HG02970 (cell line): ENCODE data around the gene SH2D3C.
A peak's percentile ranks its signal among the peaks of the same experiment; 100 is the strongest.

Experiments used
- ATAC-seq: cut with Tn5 transposase; IDR thresholded peaks from one replicate; pipeline ENCODE4 v1.9.1; 2021; ENCODE audit warnings: mild to moderate bottlenecking, moderate library complexity, moderate number of reproducible peaks; ENCODE audit not compliant: unreplicated experiment, low FRiP score

The SH2D3C gene

GRCh38 chr9:127723444-127723843, 55.0 kb downstream of the SH2D3C start:
- ATAC-seq: no peak

DNA sequence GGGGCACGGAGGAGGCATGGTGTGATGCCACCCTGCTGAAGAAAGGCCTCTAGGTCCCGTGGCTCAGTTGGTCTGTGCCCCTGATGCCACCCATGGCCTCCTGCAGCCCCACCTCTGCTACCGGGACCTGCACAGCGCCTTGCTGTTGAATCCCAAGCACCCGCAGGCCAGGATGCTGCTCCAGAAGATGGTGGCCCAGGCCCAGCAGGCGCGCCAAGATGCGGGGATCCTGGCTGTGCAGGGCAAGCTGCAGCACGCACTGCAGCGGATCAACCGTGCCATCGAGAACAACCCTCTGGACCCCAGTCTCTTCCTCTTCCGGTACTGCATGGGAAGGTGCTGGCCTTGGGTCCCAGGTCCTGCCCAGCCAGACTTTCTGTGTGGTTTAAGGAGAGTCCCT, 55.5 kb downstream of the SH2D3C start:
- ATAC-seq: no peak

DNA sequence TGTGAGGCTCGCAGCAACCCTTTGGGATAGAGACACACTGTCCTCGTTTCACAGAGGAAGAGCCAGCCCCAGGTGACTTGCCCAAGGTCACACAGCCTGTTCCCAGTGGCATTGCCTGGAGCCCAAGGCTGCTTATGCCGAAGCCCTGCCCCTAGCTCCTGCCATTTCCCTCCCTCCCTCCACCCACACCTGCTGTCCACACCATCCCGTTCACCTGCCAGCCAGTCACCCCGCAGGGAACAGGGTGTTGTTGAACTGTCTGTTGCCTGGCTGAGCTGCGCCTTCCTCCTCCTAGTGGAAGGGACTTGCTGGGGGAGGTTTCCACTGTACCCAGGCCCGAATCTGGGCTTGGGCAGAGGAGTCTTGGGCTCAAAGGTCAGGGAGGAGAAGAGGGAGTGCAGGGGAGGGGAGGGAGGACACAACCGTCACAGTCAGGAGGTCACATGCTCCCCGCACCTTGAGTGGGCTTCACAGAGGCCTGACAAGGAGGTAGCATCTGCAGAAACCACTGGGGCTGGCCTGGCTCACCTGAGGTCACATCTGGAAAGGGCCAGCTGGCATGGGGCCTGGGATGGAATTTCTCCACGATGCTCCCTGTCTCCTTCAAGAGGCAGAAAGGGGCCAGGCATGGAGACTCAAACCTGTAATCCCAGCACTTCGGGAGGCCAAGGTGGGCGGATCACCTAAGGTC, 56.3 kb downstream of the SH2D3C start:
- no peak for ATAC-seq

DNA sequence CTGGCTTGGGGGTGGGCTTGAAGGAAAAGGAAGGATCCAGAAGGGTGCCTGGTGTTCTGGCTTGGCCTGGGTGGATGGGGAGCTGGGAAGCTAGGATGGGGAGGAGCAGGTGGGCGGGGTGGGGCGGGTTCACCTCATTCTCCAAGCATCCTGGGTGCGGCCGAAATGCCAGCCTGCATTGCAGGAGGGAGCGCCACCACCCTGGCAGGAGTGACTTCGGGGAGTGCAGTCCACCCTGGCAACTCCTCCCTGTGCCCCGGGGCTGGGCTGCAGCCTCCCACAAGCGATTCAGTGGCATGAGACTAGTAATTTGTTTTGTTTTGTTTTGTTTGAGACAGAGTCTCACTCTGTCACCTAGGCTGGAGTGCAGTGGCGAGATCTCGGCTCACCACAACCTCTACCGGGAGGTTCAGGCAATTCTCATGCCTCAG, 57.1 kb downstream of the SH2D3C start:
- no peak for ATAC-seq

DNA sequence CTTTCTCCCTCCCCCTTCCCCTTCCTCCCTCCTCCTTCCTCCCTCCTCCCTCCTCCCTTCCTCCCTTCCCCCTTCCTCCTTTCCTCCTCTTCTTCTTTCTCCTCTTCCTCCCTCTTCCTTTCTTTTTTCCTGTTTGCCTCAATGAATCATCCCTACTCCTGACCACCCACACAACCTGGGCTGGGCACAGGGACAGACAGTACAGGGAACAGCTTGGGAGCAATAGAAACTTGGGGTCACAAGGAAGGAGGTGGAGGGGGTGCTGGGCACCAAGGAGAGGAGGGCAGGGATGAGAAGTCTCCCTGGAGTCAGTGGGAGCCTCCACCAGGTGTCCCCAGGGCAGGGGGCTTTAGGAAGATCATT, 57.6 kb downstream of the SH2D3C start:
- ATAC-seq: no peak

- no peak for ATAC-seq
These were observed 58.2 kb downstream of the SH2D3C start for GRCh38 chr9:127720031-127720864.

DNA sequence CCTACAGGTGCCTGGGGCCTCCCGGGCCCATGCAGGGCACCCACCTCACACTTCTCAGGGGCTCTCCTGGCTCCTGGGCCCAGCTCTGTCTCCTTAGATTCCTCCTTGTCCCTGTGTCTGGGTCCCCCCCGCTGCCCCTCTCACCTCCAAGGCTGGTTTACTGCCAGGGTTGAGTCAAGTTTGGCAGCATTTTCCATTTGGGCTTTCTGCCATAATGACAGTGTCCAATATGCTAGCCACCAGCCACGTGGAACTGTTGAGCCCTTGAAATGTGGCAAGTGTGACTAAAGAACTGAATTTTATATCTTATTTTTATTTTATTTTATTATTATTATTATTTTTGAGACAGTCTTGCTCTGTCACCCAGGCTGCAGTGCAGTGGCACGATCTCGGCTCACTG, 60.7 kb downstream of the SH2D3C start:
- no peak for ATAC-seq

DNA sequence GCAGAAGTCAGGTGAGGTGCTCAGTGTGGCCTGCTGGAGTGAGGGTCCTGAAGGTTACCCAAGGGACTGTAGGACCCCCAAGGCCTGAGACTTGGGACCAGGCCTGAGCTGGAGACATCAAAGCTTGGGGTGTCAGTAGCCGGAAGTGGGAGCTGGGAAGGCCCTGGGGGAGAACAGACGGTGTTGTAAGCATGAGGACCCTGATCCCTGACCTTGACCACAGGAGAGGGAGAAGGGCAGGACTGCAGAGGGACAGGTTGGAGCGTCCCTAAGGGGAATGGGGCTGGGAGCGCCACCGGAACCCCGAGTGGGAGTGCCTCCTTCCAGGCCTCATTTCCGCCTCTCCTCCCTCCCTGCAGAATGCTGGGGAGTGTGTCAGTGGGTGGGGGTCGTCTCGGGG, 62.1 kb downstream of the SH2D3C start:
- ATAC-seq: no peak

DNA sequence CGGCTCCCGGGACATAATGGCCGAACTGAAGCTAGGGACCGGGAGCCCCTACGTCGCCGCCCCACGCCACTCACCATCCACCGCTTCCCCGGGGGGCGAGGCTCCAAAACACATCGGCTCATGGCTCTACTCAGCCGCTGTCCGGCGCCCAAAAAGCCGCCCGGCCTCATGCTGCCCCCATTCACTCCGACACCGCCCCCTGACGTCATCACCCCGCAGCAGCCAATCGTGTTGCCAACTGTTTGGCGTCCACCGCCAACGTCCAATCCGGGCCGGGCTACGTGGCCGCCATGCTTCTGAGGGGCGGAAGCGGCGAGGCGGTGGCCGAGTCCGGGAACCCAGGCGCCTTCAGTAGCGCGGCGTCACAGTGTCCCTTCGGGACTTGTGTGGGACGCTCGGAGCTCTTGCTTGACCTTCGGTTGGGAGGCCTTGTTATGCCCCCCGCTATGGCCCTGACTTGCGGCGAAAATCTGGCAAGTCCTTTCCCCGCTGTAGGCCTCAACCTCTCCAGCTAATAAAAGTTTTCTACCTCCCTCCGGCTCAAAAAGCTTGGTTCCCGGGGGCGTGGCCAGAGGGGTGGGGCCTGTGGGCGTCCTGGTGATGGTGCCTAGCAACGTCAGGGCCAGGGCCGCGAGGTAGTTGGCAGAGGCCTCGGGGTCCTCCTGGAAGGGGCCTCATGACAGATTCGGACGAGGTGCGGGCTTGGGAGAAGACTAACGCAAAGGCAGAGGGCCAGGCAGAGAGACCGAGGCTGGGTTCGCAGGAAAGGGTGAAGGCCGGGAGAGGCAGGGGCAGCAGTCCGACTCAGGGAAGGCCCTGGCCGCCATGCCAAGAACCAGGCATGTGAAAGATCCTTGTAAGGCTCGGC, 62.8 kb downstream of the SH2D3C start, which contains the start of the genes PTRH1 and TTC16:
PTRH1 (minus strand) TSS at position 194 of the 868 bp plus-strand sequence; CDS start at position 170, 24 bp downstream.
TTC16 (plus strand) TSS at position 610 of the 868 bp plus-strand sequence; CDS start at position 677, 67 bp downstream.
- peak; percentile 84 for ATAC-seq

- ATAC-seq: peak; percentile 3
These were observed 63.5 kb downstream of the SH2D3C start for GRCh38 chr9:127714951-127715469.

DNA sequence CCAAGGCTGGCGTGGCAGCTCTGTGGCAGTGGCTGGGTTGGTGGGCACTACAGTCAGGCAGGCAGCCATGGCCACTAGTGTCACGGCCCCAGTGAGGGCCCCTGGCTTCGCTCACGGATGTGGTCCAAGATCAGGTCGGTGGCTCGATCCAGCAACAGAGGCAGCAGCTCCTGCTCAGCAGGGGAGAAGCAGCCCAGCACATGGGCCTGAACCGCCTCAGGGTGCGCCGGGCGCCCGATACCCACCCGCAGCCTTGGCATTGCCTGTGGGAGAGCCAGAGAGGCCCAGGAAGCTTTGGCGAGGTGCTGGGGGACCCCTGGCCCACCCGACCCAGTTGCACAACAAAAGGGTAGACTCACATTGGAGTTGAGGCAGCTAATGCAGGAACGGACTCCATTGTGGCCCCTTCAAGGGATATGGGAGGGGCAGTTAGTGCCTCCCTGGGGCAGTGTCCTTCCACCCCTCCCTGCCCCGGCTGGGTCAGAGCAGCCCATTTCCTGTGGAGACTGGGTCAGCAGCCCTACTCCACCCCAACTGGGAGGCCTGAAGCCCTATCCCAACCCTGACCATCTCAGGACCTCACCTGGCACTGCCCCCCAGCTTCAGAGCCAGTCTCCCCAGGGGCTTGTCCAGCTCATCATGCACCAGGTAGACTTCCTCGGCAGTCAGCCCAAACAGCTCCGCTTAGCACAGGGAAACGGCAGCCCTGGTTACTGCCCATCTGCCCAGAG, 64.3 kb downstream of the SH2D3C start:
- ATAC-seq: no peak

DNA sequence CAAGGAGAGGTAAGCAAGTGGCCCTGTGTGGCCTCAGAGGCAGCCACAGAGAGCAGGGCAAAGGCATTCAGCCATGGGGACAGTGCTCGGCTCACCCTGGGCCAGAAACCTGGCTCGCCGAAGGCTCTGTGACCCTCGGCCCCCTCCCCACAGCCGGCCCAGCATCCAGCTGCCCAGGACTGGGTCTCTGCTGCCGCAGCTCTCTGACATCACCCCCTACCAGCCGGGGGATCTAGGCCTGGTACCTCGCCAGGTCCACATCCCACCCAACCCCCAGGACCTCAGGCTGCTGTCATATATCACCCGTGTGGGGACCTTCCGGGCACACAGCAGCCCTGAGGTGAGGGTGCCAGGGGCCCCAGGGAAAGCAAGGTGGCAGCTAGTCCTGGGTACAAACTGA, 65.6 kb downstream of the SH2D3C start:
- no peak for ATAC-seq

DNA sequence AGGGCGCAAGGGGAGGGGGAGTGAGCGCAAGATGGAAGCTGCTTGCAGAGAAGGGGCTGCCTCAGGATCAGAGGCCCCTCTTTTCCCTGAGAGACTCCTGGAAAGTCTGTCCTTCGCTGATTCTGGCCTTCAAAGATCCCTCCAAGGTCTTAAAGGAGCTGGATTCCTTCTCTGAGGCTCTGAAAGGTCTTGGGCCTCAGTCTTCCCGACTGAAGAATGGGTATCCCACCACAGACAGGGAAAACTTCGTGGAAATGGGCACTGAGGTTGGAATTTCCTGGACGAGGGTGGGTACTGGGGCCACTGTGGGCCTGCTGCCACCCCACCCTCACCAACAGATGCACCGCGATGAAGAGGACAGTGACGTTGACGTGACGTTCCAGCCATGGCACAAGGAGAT, 66.1 kb downstream of the SH2D3C start:
- no peak for ATAC-seq

DNA sequence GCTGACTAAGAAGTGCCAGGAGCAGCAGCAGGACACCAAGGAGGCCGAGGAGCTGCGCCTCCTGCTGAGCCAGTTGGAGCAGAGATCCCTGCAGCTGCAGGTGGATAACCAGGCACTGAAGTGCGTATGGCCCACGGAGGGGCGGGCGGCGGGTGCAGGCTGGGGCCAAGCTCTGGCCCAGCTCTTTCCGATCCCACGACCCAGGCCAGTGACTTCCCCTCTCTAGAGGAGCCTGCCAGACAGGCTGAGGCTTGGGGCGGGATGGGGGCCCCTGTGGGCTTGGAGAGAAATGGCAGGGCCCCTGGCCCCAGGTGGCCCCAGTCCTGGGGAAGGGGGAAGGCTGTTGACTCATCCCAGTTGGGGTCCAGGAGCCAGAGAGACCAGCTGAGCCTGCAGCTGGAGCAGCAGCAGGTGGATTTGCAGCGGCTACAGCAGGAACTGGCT, 66.6 kb downstream of the SH2D3C start:
- ATAC-seq: no peak

DNA sequence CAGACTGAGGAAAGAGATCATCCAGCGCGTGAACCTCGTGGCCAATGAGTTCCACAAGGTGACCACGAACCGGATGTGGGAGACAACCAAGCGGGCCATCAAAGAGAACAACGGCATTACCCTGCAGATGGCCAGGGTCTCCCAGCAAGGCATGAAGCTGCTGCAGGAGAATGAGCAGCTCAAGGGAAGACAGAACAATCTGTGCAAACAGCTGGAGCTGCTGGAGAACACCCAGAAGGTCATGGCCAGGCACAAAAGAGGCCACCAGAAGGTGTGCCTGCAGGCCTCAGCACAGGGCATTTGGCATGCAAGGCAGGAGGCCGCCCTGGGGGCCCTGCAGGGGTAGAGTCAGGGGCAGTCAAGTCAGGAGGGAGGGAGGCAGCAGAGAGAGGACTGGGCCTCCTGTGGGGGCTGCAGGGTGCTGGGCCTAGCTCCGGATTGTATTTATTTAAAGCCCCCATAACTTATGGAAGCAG, 67.2 kb downstream of the SH2D3C start:
- ATAC-seq: no peak

DNA sequence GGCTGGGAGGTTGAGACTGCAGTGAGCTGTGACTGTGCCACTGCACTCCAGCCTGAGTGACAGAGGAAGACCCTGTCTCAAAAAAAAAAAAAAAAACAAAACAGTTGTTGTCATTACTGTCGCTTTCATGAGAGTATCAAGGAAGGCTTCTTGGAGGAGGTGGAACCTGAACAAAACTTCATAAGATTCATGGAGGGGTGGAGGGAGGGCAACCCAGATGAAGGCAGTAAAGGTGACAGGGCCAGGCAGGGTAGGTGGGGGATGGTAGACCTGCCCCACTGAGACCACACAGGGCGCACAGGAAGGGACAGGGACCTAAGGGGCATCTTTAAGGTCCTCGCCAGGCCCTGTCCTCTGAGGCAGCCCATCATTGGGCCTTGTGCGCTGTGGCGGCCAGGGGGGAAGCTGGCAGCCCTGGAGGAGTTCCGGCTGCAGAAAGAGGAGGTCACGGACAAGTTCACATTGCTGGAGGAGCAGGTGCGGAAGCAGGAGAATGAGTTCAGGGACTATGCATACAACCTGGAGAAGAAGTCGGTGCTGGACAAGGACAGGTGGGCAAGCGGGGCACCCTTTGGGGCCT, 68.2 kb downstream of the SH2D3C start:
- ATAC-seq: no peak

DNA sequence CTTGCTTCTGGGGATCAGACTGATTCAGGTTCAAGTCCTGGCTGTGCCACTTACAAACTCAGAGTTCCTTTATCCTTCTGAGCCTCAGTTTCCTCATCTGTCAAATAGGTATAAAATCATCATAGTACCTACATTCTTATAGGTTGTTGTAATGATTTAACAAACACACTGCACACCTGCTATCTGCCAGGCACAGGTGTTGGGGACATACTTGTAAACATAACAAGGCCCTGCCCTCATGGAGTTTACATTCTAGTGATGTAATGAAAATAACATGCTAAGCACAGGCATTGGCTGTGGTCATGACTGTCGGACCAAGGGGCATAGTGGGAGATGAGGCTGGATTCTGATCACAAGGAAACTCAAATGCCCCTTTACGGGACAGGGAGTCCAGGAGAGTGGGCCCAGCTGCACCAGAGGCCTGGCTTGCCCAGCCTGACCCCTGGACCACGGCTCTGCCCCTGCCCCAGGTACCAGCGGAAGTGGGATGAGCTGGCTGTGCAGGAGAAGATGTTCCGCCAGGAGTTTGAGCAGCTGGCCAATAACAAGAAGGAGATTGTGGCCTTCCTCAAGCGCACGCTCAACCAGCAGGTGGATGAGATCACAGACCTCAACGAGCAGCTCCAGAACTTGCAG, 69.4 kb downstream of the SH2D3C start:
- ATAC-seq: no peak

- ATAC-seq: no peak
These were observed 70.7 kb downstream of the SH2D3C start for GRCh38 chr9:127707766-127708165.

- no peak for ATAC-seq
These were observed 71.6 kb downstream of the SH2D3C start, which contains the start of gene CFAP157 for GRCh38 chr9:127706836-127707241. TSS of gene CFAP157 (plus strand) at chr9:127706988. CDS start at chr9:127707032, 44 bp downstream.
